Ectodermal cell (in vitro differentiated cells): ENCODE data around the gene CCDC192.

Experiments
- H3K27ac ChIP-seq: 2 replicates; pipeline ENCODE4 v1.7.0; 2013; ENCODE audit warnings: mild to moderate bottlenecking, low read depth, low read length; ENCODE audit not compliant: insufficient read depth, poor library complexity, severe bottlenecking
- H3K27me3 ChIP-seq: 2 replicates; pipeline ENCODE4 v1.7.0; 2013; ENCODE audit warnings: mild to moderate bottlenecking, low read length; ENCODE audit not compliant: insufficient read depth, control insufficient read depth, poor library complexity, severe bottlenecking
- H3K36me3 ChIP-seq: one replicate; pipeline ENCODE4 v1.7.0; 2013; ENCODE audit warnings: low read length; ENCODE audit not compliant: control insufficient read depth, insufficient read depth
- H3K4me1 ChIP-seq: one replicate; pipeline ENCODE4 v1.7.0; 2013; ENCODE audit warnings: low read length; ENCODE audit not compliant: control insufficient read depth, insufficient read depth
- H3K4me3 ChIP-seq: 2 replicates; pipeline ENCODE4 v1.7.0; 2013; ENCODE audit warnings: low read depth, low read length, control low read depth; ENCODE audit not compliant: insufficient read depth
- H3K9me3 ChIP-seq: 2 replicates; pipeline ENCODE4 v1.7.0; 2013; ENCODE audit warnings: mild to moderate bottlenecking, low read length, moderate library complexity; ENCODE audit not compliant: control insufficient read depth
- WGBS, 2 experiments: methylation state at CpG; one replicate each; pipeline ENCODE4 v1.1.7; 2013; ENCODE audit warnings: missing lambda C conversion rate in 2 of 2; 5-methylcytosine and 5-hydroxymethylcytosine counted together

Gene CCDC192

GRCh38 chr5:127941646-127942045, 238.5 kb downstream of the CCDC192 start:
- Histone ChIP-seq H3K27me3 (peaks cover 70% of the 10 kb centered on the region), H3K36me3 (no peaks in the 10 kb centered on the region), H3K9me3 (no peaks in the 10 kb centered on the region), H3K4me3 (no peak overlapping the region), H3K27ac (peak overlapping the region; percentile 3), H3K4me1 (peaks cover 16% of the 10 kb centered on the region)
- 39 to 46% methylated on average over 8 to 9 of the region's 9 CpGs for WGBS, 2 experiments

- H3K9me3 ChIP-seq = no peaks in the 10 kb centered on the region
- H3K27ac ChIP-seq = no peak overlapping the region
- H3K27me3 ChIP-seq = peaks cover 62% of the 10 kb centered on the region
- 95% methylated on average over 3 of the region's 3 CpGs for WGBS, 2 experiments
- H3K4me3 ChIP-seq = no peak overlapping the region
- H3K36me3 ChIP-seq = no peaks in the 10 kb centered on the region
- H3K4me1 ChIP-seq = peaks cover 16% of the 10 kb centered on the region
Measured at GRCh38 chr5:127942246-127943060, 239.3 kb downstream of the CCDC192 start.

GRCh38 chr5:127943061-127943371, 239.8 kb downstream of the CCDC192 start:
- 91 to 93% methylated on average over 4 of the region's 4 CpGs for WGBS, 2 experiments
- H3K36me3 ChIP-seq = no peaks in the 10 kb centered on the region
- peaks cover 16% of the 10 kb centered on the region for H3K4me1 ChIP-seq
- peaks cover 57% of the 10 kb centered on the region for H3K27me3 ChIP-seq
- H3K27ac ChIP-seq = no peak overlapping the region
- H3K9me3 ChIP-seq = no peaks in the 10 kb centered on the region
- no peak overlapping the region for H3K4me3 ChIP-seq

- no peaks in the 10 kb centered on the region for H3K36me3 ChIP-seq
- no peaks in the 10 kb centered on the region for H3K9me3 ChIP-seq
- 85 to 91% methylated on average over 5 of the region's 5 CpGs for WGBS, 2 experiments
- no peak overlapping the region for H3K4me3 ChIP-seq
- H3K27ac ChIP-seq = no peak overlapping the region
- H3K4me1 ChIP-seq = peaks cover 16% of the 10 kb centered on the region
- H3K27me3 ChIP-seq = peaks cover 46% of the 10 kb centered on the region
Measured at GRCh38 chr5:127944125-127944524, 240.9 kb downstream of the CCDC192 start.

- peaks cover 4% of the 10 kb centered on the region for H3K4me1 ChIP-seq
- peaks cover 10% of the 10 kb centered on the region for H3K27me3 ChIP-seq
- no peaks in the 10 kb centered on the region for H3K9me3 ChIP-seq
- H3K4me3 ChIP-seq = no peak overlapping the region
- WGBS, 2 experiments = 78 to 87% methylated on average over 1 of the region's 1 CpG
- H3K36me3 ChIP-seq = no peaks in the 10 kb centered on the region
- H3K27ac ChIP-seq = no peak overlapping the region
Measured at GRCh38 chr5:127947941-127948340, 244.8 kb downstream of the CCDC192 start.

- Histone ChIP-seq H3K4me1 (peaks cover 4% of the 10 kb centered on the region), H3K36me3 (no peaks in the 10 kb centered on the region), H3K27me3 (no peaks in the 10 kb centered on the region), H3K4me3 (no peak overlapping the region), H3K27ac (no peak overlapping the region), H3K9me3 (no peaks in the 10 kb centered on the region)
- WGBS, 2 experiments = 88 to 97% methylated on average over 6 of the region's 6 CpGs
Measured at GRCh38 chr5:127950707-127951391, 247.7 kb downstream of the CCDC192 start.

- Histone ChIP-seq H3K4me1 (peaks cover 4% of the 10 kb centered on the region), H3K4me3 (no peak overlapping the region), H3K9me3 (no peaks in the 10 kb centered on the region), H3K27me3 (no peaks in the 10 kb centered on the region), H3K27ac (no peak overlapping the region), H3K36me3 (no peaks in the 10 kb centered on the region)
- 77 to 82% methylated on average over 3 to 4 of the region's 4 CpGs for WGBS, 2 experiments
Measured at GRCh38 chr5:127951791-127952190, 248.6 kb downstream of the CCDC192 start.

- no peak overlapping the region for H3K27ac ChIP-seq
- no peaks in the 10 kb centered on the region for H3K9me3 ChIP-seq
- no peaks in the 10 kb centered on the region for H3K4me1 ChIP-seq
- no peaks in the 10 kb centered on the region for H3K27me3 ChIP-seq
- H3K4me3 ChIP-seq = no peak overlapping the region
- WGBS, 2 experiments = 62% methylated on average over 2 of the region's 2 CpGs
- H3K36me3 ChIP-seq = no peaks in the 10 kb centered on the region
Measured at GRCh38 chr5:127957183-127957582, 254.0 kb downstream of the CCDC192 start.

- H3K27me3 ChIP-seq = no peaks in the 10 kb centered on the region
- no peak overlapping the region for H3K27ac ChIP-seq
- H3K36me3 ChIP-seq = no peaks in the 10 kb centered on the region
- no peak overlapping the region for H3K4me3 ChIP-seq
- no peaks in the 10 kb centered on the region for H3K9me3 ChIP-seq
- no peaks in the 10 kb centered on the region for H3K4me1 ChIP-seq
Measured at GRCh38 chr5:127957701-127958239, 254.6 kb downstream of the CCDC192 start.

- no peak overlapping the region for H3K27ac ChIP-seq
- no peaks in the 10 kb centered on the region for H3K27me3 ChIP-seq
- H3K36me3 ChIP-seq = no peaks in the 10 kb centered on the region
- H3K9me3 ChIP-seq = no peaks in the 10 kb centered on the region
- WGBS, 2 experiments = 86 to 90% methylated on average over 5 of the region's 5 CpGs
- no peaks in the 10 kb centered on the region for H3K4me1 ChIP-seq
- no peak overlapping the region for H3K4me3 ChIP-seq
Measured at GRCh38 chr5:127958421-127959011, 255.3 kb downstream of the CCDC192 start.
